Erythroblast (primary cell): ENCODE measurements around the gene GTSF1L.

Experiments used
- GATA1 ChIP-seq: IDR thresholded peaks from 2 replicates; pipeline ENCODE4 v1.6.1; 2011; ENCODE audit warnings: low read depth, mild to moderate bottlenecking, control low read depth, low read length, moderate library complexity
- POLR2A ChIP-seq: IDR thresholded peaks from 2 replicates; pipeline ENCODE4 v1.6.1; 2011; ENCODE audit warnings: mild to moderate bottlenecking, low read length

- TF ChIP-seq POLR2A (no peak), GATA1 (no peak)
Measured at GRCh38 chr20:43774754-43775153, 48.0 kb upstream of the GTSF1L start.
